Hematopoietic multipotent progenitor cell treated with erythropoietin and hydrocortisone succinate and interleukin-3 and kit ligand, for 6 days (in vitro differentiated cells): ENCODE results near the gene CD47.

Experiments used
- DNase-seq: peaks from one replicate; pipeline ENCODE4 v3.0.0-alpha.2; 2015

CD47 gene

GRCh38 chr3:108046247-108046646, 44.6 kb downstream of the CD47 start:
- DNase-seq = no peak

DNA sequence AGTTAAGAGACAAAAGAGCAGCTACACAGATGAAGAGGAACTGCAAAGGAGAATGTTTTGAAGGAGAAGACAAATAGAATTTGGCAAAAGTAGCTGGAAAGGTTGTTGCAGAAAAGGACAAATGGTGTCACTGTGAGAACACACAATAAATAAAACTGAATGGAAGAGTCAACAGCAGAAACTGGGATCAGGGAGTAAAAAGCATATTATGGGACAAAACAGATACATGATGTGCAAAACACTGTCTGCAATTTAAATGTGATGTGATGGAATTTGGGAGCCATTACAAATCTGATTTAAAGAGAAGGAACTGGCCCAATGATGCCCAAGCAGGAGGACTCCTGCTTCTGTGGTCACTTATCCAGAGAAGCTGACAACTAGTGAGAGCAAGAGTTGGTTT, 46.1 kb downstream of the CD47 start:
- no peak for DNase-seq

- no peak for DNase-seq
These were observed 48.5 kb downstream of the CD47 start for GRCh38 chr3:108042300-108042699.

GRCh38 chr3:108041253-108041652, 49.6 kb downstream of the CD47 start:
- DNase-seq = no peak

DNA sequence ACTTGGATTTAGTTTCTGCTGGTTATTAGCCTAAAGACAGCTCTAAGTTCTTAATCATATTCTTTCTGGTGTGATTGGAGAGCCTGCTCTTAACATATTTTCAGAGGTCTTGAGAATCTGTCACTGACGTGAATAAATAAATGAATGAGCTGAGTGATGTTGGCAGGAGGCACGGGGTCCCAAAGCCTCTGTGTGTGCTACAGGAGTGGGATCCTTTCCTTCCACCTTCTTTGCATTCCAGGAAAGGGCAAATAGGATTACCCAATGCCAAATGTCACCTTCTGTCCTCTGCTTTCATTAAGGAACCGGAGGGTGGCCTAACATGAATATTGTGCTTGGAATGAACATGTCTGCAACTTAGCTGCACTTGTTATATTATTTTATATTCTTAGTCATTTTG, 53.1 kb downstream of the CD47 start:
- DNase-seq = no peak

DNA sequence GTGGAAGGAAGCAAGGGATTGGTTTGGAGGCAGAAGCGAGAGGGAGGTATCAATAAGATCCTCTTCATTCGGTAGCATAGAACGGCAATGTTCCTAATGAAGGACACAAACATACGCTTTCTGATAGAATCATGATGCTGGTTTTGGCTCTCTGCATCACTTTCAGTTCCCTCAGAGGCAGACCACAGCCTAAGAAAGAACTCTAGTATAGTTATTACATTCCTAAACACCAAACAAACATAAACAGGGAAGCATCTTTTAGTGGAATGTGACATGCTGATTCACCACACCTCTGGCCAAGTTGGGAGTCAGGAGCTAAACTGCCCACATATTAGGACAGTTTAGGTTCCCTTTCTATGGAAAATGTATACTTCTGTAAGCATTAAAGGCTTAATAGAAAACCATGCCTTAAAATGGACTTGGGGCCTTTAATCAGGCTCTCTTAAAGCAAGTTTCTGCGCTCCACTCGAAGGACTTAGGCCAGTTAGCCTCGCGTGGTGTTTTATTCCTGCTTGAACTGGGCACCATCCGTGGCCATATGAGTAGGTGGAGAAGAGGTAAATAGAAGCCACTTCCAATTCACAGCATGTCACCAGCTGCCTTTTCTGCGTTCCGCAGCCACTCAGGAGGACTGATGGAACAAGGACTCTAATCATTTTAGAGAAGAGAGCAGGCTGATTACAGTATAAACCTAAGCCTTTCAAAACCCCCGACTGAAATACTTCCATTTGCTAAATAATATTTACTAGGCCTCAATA, 53.7 kb downstream of the CD47 start:
- no peak for DNase-seq

DNA sequence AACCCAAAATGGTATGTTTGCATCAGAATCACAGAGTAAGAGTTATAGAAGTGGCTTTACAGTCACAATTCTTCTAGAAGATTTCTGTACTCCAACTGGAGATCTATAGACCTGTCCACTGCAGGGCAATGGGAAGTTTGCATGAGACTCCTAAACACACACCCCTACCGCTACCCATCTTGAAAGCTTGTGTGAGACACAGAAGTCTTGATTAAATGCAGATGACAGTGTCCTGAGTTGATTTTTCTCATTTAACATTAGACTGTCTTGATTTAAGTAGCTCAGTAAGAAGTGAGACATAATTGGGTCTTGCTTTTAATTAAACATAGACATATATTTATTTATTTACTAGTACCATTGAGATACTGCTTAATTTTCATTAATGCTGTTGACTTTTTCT, 54.4 kb downstream of the CD47 start:
- no peak for DNase-seq

DNA sequence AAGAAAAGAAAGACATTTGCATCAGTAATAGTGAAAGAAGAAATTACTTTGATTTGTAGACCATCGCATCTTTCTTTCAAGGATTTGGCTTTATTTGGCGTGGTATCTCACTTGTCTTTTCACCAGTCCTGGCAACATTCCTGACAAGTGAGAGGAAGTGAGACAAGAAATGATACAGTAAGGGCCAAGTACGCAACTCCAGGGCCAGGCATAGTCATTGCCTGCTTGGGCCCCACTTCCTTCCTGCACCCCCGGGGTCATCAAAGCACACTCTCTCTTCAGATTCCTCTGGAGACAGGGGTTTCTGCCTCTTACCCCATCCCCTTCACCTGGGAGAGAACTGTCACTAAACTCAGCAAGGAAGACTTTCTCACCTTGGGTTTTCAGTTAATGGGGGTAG, 55.1 kb downstream of the CD47 start:
- DNase-seq = no peak

DNA sequence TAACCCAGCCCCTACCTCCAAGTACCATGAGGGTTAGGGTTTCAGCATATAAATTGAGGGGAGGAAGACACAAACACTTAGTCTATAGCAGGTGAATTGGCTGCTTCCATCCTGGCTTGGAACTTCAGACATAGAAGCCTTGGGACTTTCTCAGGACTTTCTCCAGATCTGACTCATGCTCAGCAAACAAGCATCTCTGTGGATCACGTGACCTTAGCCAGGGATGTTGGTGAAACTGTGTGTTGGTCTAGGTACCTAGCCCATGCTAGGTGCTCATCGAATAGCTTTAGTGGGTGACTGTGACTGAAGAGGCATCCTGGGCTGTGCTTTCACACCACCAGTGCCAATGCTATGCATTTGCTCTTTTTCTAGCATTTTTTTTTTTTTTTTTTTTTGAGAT, 58.9 kb downstream of the CD47 start:
- DNase-seq = no peak

GRCh38 chr3:108030960-108031359, 59.9 kb downstream of the CD47 start:
- DNase-seq = no peak

GRCh38 chr3:108029466-108029865, 61.4 kb downstream of the CD47 start:
- DNase-seq = no peak

DNA sequence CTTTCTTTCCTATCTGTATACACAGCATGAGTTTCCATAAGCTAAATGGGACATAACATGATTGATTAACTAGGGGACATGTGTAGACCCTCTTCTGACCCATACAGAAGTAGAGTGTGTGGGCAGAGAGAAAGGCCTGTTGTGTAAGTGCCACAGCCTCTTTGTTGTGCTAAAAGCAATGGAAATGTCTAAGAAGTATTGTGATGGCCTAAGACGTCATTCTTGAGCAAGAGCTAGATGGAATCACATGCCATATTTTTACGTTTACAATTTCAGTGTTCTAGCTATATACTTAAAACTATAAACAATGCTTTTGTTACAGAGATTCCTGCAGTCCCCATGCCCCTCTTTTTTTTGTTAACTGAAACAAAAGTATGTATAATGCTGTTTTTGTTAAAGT, 61.9 kb downstream of the CD47 start:
- no peak for DNase-seq

GRCh38 chr3:108025177-108025576, 65.7 kb downstream of the CD47 start:
- no peak for DNase-seq

- no peak for DNase-seq
These were observed 66.5 kb downstream of the CD47 start for GRCh38 chr3:108024146-108024850.

- DNase-seq = no peak
These were observed 68.3 kb downstream of the CD47 start for GRCh38 chr3:108022256-108023150.

GRCh38 chr3:108021533-108021932, 69.3 kb downstream of the CD47 start:
- no peak for DNase-seq

DNA sequence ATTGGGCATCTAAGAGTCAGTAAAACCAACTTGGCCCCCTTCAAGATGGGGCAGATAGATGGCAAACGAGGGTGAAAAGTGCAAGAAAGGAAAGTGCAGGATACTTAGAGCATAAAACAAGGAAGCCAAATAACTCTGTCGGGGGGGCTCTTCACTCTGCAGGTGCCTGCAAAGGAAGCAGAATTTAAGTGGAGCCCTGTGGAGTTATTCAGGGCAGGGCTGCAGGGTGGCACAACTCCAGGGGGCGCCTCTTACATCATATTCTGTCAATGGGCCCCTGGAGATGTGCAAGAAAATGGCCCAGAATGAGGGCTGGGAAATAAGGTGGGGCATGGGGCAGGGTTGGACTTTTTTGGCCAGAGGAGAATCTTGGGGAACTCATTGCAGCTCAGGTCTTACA, 69.7 kb downstream of the CD47 start:
- no peak for DNase-seq

DNA sequence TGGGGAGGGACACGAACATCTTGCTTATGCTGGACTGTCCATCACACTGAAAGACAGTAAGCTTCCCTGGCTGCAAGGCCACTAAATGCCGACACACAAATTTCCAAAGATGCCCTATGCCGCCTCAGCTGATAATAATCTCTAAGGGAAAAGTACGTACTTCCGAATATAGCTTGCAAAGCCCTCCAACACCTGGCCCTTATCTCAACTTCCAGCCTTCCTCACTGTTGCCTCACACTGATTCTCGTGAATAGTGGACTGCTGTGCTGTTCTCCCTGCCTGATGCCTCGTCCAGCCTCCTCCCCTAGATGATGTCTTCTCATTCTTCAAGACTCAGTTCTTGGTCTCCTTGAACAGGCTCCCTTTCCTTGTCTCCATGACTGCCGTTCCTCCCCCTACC, 72.3 kb downstream of the CD47 start:
- DNase-seq = no peak

GRCh38 chr3:108017587-108017986, 73.2 kb downstream of the CD47 start:
- no peak for DNase-seq

DNA sequence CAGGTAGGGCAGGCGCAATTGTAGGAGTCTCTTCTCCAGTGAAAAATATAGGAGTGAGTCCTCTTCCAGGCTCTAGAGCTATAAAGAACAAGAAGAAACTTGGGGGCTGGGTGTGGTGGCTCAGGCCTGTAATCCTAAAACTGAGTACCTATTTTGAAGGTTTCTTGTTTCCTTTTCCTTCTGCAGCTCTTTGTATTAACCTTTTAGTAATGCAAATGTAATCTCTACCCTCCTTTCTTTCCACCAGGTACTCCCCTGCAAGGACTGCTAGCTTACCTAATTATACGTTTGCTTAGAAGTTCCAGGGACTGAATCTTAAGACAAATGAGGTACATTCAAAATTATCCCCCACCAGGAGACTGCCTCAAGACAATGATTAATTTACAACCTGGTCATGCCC, 75.9 kb downstream of the CD47 start:
- no peak for DNase-seq

DNA sequence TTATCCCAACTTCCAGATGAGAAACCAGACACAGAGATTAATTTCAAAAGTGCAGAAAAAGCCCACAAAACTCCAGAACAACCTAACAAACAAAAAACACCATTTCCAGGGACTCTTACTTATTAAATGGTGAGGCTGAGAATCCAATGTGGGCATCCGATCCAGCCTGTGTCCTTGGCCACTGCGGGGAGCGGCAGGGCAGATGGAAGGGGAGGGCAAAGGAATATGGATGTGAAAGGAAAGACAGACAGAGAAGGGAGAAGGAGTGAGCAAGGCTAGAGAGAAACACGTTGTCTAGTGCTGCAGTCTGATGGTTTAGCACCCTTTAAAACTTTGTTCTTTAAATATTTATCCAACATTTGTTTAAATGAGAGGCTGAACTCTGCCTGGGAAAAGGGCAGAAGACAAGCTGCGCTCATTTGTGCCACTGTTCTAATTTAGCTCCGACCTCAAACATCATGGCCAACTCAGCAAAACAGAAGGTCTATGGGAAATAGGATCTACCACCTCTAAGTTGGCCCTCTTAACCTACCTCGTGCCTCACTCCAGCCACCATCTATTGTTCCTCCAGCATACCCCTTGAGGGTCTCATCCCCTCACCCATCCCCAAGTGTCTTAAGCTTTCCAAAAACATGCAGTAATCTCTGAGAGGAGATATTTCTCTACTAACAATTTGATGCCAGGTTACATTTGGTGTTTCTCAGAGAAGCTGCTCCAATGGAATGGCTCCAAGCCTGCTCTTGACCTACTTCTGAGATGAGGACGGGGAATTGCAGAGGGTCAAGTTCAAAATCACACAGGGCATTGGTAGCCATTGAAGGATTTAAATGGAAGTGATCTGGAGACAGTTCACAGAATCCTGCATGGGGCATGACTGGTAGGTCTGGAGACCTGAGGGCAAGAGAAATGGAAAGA, 77.4 kb downstream of the CD47 start:
- no peak for DNase-seq

GRCh38 chr3:108012304-108012703, 78.5 kb downstream of the CD47 start:
- DNase-seq = no peak

- DNase-seq = no peak
These were observed 79.2 kb downstream of the CD47 start for GRCh38 chr3:108011616-108012015.
